GM18507 (cell line): ENCODE measurements around the gene HS3ST3A1.
"Not testable (repeated sequence)": the region's sequence is repeated elsewhere in the genome, so short reads cannot be mapped to it uniquely, and the experiment has no call there.

Experiments
- DNase-seq: peaks from one replicate; pipeline ENCODE4 v3.0.0; 2011; ENCODE audit warnings: low read depth; ENCODE audit not compliant: insufficient read length; ENCODE audit errors: extremely low spot score
- FAIRE-seq: peaks from 2 replicates; lab custom pipeline; 2011; peaks lifted over from hg19 to GRCh38; lab: Jason Lieb, UNC

Gene HS3ST3A1

DNA sequence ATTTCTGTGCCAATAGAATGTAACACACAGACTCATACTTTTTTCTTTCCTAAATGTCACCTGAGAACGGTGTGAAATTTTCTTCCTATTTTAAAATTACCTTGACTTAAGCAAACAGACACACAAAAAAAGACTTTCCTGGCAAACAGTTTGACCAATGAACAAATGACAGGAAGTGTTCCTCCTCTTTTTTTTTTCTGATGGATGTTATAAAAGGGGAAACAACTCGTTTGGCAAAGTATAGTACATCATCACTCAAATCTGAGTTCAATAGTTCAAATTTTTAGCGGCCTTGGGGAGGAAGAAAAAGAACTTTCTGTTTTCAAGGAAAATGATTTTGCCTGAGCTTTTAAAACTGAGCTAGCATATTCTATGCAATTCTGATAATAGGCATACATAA is 19.8 kb downstream of the HS3ST3A1 start:
- DNase-seq = no peak
- FAIRE-seq = no peak

DNA sequence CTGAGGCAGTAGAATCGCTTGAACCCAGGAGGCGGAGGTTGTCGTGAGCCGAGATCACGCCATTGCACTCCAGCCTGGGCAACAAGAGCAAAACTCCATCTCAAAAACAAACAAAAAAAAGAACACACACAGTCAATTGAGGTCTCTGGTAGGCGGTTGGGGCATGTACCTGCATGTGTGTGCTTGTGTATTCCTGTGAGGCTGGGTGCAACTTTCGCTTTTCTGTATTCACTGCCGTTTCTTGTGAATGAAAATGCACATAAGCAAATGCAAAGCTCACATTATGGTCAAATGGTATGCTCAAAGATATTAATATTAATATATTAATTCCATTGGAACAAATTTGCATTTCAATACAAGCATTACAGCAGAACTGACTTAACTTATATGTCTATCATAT is 20.9 kb downstream of the HS3ST3A1 start:
- DNase-seq (no peak), FAIRE-seq (no peak)

DNA sequence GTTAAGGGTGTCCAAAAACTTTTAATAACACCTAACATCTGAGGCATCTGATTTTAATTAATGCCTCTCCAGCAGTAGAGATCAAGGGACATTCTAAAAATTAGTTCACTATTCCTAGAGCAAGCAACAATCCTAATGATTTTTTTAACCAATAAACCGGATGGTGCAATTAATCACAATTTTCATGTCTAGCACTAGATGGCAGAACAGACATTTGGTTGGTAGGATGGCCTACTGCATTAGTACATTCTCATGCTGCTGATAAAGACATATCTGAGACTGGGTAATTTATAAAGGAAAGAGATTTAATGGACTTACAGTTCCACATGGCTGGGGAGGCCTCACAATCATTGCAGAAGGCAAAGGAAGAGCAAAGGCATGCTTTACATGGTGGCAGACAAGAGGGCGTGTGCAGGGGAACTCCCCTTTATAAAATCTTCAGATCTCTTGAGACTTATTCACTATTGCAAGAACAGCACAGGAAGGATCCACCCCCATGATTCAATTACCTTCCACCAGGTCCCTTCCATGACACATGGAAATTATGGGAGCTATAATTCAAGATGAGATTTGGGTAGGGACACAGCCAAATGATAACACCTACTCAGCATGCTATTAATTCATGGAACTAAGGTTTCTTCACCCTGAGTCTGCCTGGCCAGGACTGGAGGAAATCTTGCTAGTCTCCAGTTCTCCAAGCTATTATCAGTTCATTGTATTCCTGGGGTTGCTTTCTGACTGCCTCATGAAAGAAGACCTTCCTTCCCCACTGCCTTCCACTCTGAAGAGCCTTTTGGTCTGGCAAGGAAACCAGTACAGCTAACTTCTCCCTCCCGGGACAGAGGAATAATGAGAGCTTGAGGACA is 24.8 kb downstream of the HS3ST3A1 start:
- FAIRE-seq (no peak), DNase-seq (no peak)

DNA sequence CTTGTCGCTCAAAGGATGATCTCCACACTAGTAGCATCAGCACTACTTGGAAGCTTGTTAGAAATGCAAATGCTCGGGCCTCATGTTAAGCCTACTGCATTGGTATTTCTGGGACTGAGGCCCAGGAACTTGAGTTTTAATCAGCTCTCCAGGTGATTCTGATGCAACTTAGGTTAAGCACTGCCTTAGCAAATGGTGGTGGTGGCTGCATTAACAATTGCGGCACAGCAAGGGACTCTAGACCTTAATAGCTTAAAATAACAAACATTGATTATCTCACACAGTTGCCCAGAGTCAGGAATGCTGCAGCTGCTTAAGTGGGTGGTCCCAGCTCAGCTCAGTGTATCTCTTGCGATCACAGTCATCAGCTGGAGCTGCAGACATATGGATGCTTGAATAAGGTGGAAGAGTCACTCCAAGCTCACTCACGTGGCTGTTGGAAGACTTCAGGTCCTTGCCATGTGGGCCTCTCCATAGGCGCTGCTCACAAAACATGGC is 25.8 kb downstream of the HS3ST3A1 start:
- no peak for FAIRE-seq
- no peak for DNase-seq

DNA sequence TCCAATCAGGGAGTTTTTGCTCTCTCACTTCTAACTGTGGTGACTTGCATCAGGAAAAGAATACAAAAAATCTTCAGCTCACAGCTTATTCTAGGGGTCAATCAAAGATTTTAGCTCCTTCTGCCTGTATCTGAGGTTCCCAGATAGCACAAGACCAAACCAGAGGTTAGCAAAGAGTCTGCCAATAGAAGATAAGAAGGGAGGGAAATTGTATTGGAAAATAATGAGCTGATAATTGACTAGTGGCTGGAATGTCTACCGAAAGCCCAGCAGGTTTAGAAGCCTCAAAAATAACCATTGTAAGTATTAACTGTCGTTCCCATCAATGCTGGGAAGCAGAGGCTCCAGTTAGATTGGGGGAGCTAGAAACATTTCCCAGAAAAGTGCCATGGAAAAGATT is 26.3 kb downstream of the HS3ST3A1 start:
- FAIRE-seq (no peak), DNase-seq (no peak)

DNA sequence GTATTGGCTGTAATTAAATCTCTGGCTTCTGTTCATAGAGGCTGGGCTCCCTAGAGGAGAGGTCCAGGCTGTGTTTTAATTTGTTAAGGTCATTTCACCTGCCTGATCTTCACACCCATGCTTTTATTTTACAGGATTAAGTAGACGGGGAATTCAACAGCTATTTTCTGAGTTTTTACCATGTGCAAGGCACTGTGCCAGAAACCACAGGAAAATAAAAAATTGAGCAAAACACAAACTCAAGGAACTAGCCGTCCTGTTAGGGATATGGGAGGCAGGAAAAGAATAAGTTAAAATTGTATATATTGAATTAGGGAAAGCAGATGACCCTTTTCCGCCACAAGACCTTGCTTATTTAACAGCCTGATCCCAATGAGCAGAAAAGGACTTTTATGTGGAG is 29.1 kb downstream of the HS3ST3A1 start:
- FAIRE-seq = no peak
- DNase-seq = no peak

DNA sequence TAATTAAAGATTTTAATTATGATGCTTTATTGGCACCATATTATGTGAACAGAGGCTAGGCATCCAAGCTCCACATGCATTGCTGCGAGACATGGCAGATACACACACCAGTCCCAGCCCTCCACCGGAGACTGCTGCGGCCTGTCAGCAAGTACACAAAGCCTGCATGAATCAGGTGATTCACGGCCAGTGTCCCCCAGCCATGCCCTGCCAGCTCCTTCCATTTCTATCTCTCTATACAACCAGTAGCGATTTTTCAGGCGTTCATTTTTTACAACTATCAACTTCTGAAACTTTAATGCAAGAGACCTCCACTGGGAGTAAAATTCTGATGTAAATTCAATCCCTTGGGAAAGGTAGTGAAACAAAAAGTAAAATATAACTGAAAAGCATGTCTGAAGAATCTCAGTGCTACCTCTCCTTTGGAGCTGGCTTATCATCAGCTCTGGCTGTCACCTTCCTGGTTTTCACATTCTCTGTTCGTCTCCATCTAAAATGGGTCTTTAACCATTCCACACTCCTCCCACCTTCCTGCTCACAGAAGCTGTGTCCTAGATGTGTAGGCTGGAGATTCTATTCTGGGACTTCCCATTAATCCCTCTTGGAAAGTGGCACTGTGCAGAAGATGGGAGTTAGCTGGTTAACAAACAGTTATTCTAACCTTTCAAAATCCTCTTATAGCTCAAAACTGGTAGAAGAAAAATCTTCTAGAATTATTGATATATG is 32.2 kb downstream of the HS3ST3A1 start:
- no peak for FAIRE-seq
- no peak for DNase-seq

DNA sequence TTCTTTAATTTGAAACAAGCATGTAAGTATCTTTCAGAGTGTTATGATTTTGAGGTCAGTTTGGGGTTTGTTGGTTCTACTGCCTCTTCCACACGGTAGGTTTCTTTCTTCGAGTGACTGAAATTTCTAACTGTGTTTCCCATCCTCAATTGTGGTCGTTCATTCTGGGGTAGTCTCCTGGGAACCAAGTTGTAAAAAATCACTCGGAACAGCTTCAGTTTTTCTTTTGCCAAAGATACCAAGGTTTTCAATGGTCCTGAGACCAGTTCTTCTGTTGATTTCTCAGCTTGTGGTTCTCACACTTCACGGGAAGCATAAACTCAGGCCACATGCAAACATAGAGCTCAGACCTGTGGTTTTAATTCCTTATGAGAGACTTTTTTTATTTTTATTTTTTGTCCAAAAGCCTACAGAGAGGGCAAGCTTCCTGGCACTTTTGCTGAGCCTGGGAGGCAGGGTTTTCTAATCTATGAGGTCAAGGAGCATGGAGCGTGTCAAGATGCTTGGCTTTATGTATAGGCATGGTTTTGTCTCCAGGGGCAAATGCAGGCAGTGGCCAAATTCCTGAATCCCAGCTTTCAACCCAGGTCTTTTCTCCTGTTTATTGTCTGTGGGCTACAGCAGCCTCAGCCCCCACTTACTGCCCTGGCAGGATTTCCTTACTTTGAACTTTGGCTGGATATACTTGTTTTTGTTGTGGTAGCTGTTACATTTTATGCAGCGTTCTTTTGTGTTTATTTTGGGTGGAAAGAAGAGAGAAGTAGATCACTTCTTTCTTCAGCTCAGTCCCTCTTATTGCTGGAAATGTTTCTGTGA is 32.9 kb downstream of the HS3ST3A1 start:
- FAIRE-seq = no peak
- no peak for DNase-seq

DNA sequence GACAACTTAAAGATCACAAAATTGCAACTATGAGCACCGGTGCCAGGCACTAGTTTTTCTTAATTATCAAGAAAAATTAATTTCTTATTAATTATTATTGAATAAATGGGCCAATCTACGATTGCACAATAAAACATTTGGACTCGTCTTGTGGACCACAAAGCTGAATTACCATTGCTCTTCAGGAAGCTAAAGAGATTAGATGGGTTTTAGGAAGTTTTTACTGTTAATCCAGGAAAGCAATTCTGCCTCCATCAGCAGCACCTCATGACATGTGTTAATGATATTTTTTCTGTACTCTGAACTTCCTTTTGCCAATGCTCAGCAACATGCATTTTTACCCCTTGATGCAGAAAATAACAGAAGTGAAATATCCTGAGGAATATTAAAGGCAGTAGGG is 37.9 kb downstream of the HS3ST3A1 start:
- DNase-seq = no peak
- no peak for FAIRE-seq

DNA sequence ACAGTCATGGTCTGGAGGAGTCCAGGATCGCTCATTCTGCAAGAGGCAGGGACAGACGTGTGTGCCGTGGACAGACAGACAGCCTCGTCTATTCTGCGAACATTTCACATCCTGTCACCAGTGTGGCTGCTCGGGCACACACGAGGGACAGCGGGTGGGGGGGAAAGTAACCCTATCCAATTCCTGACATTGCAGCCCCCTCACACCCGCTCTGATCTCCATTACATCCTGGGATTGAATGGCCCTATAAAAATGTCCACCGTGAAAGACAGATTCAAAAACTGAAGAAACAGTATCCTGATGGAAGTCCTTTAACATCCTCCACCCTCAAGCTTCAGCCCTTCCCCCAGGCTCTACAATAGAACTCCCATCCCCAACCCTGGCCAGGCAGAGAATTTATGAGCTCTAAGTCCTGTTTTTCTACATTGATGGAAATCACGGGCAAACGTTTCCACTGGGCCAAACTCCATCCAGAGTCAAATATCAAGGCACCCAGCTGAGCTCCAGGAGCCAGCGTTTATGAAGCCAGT is 39.4 kb downstream of the HS3ST3A1 start:
- DNase-seq (no peak), FAIRE-seq (no peak)

DNA sequence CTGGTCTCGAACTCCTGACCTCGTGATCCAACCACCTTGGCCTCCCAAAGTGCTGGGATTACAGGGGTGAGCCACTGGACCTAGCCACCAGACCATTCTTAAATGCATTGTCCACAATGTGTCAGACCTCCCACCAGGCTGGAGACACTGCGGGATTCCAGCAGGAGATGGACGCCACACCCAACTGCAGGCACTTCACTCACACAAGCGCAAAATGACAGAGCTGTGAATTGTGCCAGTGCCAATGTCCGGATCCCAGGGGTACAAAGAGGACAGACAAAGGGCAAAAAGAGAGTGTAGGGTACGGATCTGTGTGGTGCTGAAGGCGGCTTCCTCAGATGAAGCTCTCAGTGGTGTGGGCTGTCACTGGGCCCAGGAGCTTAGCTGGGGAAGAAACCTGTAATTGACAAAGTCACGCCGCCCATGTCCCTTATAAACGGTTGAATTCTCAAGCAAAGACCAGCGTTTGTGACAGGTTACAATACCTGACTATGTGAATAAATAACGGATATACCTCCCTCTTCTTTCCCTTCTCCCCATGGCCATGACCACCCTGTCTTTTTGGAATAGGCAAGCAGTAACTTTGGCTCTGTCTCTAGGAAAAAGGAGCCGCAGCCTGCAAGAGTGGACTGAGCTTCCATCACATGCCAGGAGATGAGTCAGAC is 40.0 kb downstream of the HS3ST3A1 start:
- FAIRE-seq (no peak), DNase-seq (no peak)

DNA sequence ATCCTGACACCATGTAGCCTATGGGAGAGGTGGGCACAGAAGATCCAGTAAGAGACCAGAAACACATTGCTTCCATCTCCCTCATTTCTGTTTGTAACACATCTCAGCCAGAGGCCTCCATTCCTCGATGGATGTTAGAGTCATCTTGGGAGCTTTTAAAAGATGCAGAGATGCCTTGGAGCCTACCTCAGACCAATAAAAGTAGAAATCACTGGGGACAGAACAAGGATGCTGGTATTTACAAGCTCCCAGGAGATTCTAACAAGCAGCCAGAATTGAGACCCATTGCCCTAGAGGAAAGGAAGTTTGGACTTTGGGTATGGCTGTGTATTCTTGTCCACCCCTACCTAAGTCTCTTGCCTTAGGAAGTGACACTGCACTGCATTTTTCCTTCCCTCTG is 40.8 kb downstream of the HS3ST3A1 start:
- DNase-seq (no peak), FAIRE-seq (no peak)

DNA sequence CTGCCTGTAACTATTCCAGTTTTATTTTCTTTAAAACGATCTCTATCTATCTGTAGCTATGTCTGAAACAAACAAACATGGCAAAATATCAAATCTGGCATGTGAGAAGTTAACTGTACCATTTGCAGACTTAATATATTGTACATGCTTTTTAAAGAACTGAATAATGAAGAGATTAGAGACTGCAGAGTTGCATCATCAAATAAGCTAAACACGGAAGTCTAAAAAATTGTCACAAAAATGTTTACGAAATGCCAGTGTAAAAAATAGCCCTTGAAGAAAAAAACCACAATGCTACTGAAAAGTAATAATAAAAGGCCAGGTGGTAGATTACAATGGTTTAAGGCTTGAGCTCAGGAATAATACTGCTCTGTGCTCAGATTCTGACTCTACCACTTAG is 43.1 kb downstream of the HS3ST3A1 start:
- FAIRE-seq (no peak), DNase-seq (no peak)

DNA sequence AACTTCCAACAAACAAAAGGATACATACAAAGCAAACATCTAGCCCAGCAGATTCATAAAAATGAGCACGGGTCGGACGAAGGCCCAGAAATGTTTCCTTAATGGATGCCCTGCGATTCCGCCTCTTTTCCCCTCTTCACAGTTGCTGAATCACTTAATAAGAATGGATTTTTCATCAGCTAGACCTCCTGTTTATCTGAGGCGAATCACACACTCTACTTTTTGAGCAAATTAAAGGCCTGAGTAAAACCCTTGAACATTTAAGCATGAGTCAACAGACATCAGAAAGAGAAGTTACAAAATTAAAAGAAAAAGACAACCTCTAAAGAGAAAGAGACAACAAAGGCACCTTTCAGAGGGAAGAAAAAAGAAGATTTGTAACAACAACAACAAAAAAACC is 44.7 kb downstream of the HS3ST3A1 start:
- no peak for FAIRE-seq
- no peak for DNase-seq

DNA sequence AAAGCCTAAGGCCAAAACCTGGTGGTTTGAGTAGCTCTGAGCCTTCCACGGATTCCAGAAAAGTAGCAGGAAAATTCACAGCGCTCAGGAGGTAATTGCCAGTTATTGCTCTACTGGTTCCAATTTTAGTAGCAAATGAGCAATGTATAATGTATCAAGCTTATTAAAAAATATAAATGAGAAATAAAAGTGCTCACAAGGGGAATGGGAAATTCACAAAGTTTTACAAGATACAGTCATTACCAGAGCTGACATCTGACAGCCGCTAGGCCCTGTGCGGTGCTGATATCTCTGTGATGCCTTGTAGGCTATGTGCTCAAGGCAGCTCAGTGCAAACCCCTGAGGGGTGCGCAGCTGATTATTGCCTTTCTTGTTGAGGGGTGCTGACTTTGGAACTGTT is 47.5 kb downstream of the HS3ST3A1 start:
- FAIRE-seq (no peak), DNase-seq (no peak)

DNA sequence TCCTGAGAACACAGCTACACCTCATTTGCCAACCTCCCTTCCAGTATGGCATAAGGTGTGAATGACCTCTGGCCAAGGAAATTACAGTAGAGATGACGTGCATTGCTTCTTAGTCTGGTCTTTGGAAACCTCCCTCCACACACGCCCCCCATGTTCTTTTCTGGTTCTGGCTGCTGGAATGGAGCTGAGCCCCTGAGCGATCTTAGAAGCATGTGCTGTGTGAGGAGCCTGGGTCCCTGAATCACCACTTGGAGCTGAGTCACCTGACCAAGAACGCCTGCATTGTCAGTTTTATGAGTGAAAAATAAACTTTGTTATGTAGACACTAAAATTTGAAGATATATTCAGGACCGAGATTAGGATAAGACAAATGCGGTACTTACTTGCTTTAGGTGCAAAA is 51.4 kb downstream of the HS3ST3A1 start:
- no peak for DNase-seq

DNA sequence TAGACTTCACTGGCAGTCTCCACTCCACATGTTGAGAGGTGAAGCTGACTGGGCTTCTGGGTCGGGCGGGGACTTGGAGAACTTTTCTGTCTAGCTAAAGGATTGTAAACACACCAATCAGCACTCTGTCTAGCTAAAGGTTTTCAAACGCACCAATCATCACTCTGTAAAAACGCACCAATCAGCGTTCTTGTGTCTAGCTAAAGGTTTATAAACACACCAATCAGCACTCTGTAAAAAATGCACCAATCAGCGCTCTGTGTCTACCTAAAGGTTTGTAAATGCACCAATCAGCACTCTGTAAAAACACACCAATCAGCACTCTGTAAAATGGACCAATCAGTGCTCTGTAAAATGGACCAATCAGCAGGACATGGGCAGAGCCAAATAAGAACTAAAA is 53.2 kb downstream of the HS3ST3A1 start:
- FAIRE-seq = not testable (repeated sequence)

More for the DNA sequence above, 51.4 kb downstream of the HS3ST3A1 start:
- no peak for FAIRE-seq

DNA sequence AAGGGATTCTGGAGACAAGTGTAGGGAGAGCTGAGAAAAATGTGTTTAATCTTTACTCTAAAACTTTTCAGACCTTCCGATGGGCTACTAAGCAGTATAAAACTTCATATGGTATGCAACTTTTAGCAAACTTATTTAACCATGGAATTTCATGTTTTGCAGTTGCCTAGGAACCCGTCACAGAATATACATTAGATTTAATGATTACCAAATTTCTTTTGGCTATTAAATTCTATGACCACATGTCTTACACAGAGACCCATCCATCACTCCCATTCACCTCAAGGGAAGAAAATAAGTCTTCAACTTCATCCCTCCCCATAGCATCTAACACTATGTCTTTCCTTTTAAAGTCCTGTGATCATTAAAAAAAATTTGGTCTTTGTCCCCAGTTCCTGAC is 54.9 kb downstream of the HS3ST3A1 start:
- FAIRE-seq (no peak), DNase-seq (no peak)

More for the DNA sequence above, 53.2 kb downstream of the HS3ST3A1 start:
- DNase-seq = not testable (repeated sequence)

DNA sequence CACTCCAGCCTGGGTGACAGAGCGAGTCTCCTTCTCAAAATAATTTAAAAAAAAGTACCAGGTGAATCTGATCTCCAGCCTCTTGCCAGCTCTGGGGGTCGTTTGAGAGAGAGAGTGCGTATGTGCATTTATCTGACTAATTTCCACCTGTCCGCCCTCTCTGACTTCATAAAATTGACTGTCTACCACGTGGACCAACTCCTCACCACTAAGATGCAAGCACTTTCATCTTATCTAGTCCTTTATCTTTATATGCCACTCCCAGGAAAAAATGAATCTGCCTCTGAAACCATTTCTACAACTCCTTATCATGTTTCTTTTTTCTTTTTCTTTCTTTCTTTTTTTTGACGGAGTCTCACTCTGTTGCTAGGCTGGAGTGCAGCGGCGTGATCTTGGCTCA is 55.8 kb downstream of the HS3ST3A1 start:
- FAIRE-seq (no peak), DNase-seq (no peak)
